Stimulated activated naive CD8-positive, alpha-beta T cell treated with anti-CD3 and anti-CD28 coated beads, Interleukin-15, Interleukin-2, amounts not matched to agents 100 U/mL and 50 U/mL, for 24 hours (primary cell): Measurements from ENCODE around the gene KRTAP10-6.
"Not testable (repeated sequence)": the region's sequence is repeated elsewhere in the genome, so short reads cannot be mapped to it uniquely, and the experiment has no call there.

Source experiments
- ATAC-seq: fragments of 150-1000 bp; cut with Tn5 transposase; one replicate; pipeline ENCODE4 v1.10.0; 2021
- DNase-seq: peaks from one replicate; pipeline ENCODE4 v3.0.0; 2021

The KRTAP10-6 gene, protein sequence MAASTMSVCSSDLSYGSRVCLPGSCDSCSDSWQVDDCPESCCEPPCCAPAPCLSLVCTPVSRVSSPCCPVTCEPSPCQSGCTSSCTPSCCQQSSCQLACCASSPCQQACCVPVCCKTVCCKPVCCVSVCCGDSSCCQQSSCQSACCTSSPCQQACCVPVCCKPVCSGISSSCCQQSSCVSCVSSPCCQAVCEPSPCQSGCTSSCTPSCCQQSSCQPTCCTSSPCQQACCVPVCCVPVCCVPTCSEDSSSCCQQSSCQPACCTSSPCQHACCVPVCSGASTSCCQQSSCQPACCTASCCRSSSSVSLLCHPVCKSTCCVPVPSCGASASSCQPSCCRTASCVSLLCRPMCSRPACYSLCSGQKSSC

DNA sequence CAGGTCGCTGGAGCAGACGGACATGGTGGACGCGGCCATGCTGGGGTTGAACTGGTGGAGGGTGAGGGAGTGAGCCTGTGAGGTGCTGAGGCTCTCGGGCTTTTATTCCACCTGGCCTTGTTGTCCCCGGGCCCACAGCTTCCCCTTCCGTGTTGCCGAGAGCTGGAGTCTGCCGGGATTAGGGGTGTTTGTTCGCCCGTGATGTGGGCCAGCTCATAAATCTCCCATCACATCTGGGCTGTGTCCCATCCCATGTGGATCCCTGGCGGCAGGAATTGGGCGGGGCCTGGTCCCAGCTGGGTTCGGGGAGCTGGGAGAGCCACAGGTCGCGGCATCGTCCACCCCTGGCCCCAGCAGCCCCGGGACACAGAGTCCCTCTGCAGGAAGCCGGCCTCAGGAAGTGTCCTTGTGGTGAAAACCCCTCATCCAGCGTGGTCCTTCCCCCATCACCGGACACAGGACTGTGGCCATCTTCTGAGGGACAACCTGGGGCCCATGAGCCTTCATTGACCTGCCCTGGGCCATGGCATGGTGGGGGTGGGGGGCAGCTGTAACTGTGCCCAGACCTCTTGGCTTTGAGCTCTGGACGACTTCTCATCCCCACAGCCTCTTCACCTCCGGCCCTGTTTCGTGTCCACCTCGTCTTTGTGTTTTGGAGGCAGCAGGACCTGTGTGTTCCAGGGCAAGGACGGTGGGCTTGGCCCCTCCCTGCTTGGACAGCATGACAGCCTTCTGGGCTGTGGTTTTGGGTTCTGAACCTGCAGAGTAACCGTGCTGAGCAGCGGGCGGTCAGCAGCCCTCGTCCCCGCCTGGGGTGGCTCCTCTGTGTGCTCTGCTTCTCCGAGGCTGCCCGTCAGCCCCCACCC is at the start of gene KRTAP10-6:
KRTAP10-6 (minus strand) TSS at position 60 of the 866 bp plus-strand sequence; CDS start at position 39, 21 bp downstream.
- ATAC-seq = no peak
- no peak for DNase-seq

DNA sequence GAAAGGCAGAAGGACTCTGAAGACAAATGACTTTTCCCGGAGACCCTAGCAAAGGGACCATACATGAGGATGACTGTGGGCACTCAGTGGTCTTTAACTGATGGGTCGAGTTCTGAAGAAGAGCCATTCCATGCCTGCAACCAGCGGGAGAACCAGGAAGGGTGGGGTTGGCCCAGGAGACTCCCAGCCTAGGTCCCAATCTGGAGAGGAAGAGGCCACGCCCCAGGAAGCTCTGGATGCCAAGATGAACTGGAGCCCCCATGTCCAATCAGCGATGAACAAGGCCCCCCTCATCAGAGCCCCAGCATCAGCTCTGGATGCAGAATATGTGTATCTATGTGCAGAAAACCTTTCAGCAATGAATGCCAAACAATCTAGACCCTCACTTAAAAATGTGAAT is 48.5 kb upstream of the KRTAP10-6 start:
- ATAC-seq = no peak
- no peak for DNase-seq

DNA sequence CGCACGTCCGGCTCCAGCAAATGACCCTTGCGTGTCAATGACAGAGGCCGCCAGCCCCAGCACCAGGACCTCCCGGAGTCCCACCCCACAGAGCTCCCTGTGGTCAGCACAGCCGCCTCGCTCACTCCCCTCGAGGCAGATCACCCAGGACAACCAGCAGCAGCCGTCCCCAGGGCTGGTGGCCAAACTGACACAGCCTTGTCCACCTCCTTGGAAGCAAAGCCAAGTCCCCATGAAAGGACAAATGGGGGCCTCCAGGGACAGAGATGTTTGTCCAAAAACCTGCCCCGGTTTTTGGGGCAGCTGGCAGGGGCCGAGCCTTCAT is 47.0 kb upstream of the KRTAP10-6 start:
- DNase-seq = no peak
- ATAC-seq = no peak

DNA sequence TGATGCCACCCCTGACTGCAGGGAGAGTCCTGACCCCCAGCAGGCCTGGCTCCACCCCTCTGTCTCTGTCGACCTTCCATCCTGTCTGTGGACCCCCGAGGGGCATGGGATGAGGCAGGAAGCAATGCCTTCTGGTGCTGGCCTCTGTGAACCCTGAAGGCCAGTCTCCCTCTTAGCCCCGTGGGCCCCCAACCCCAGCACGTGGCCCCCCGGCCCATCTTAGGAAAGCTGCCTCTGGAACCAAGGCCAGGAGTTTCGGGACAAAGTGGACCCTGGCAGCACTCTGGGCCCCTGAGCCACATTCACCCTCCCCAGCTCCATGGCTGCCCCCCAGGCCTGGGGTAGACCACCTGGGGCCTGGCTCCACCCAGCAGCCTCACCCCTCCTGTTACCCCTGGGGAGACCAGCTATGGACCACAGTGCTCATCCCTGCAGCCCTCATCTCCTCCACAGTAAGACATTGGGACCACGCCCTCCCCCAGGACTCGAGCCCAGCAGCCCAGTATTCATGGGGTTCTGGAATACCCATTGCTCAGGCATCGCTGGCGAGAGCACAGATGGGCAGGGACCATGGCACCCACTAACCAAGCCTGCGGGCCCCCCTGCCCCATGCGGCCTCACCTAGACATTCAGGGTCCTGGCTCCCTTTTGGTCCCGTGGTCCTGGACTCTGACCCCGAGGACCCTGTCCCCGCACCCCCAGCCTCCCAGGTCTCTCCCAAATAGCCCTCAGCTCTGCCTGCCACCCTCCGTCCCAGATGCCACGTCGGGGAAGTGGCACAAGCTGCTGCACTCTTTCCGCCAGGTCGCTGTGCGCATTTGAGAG is 46.4 kb upstream of the KRTAP10-6 start:
- ATAC-seq, DNase-seq: not testable (repeated sequence)

DNA sequence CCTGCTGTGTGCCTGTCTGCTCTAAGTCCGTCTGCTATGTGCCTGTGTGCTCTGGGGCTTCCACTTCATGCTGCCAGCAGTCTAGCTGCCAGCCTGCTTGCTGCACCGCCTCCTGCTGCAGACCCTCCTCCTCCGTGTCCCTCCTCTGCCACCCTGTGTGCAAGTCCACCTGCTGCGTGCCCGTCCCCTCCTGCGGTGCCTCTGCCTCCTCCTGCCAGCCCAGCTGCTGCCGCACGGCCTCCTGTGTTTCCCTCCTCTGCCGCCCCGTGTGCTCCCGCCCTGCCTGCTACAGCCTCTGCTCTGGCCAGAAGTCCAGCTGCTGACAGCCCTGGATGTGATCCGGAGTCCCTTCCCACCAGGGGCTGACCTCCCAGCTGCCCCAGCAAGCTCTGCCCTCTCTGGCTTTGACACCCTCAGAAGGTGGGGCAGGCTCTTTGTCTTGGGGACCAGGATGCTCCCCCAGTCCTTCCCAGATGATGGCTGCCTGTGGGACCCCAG is 45.6 kb upstream of the KRTAP10-6 start:
- not testable (repeated sequence) for DNase-seq, ATAC-seq

DNA sequence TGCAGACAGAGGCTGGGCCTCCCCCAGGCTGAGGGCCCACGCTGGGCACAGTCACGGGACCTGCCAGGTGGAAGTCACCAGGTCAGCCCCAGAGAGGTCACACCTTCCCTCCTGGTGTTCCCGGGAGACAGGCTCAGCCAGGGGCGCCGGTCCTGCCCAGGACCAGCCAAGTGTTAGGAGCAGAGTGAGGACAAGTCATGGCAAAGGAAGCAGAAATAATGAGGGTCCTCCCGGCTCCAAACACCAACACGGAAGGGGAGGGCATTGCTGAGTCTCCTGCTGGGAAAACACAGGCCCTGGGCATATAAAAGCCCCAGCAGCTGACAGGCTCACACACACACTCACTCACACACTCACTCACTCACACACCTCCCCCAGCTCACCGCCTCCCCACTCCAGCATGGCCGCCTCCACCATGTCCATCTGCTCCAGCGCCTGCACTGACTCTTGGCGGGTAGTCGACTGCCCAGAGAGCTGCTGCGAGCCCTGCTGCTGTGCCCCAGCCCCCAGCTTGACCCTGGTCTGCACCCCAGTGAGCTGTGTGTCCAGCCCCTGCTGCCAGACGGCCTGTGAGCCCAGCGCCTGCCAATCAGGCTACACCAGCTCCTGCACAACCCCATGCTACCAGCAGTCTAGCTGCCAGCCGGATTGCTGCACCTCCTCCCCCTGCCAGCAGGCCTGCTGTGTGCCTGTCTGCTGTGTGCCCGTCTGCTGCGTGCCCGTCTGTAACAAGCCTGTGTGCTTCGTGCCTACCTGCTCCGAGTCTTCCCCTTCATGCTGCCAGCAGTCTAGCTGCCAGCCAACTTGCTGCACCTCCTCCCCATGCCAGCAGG is 44.9 kb upstream of the KRTAP10-6 start, which contains the start of gene KRTAP10-10:
KRTAP10-10 (plus strand) TSS at position 339 of the 833 bp plus-strand sequence; CDS start at position 401, 62 bp downstream.
- ATAC-seq (no peak), DNase-seq (no peak)

DNA sequence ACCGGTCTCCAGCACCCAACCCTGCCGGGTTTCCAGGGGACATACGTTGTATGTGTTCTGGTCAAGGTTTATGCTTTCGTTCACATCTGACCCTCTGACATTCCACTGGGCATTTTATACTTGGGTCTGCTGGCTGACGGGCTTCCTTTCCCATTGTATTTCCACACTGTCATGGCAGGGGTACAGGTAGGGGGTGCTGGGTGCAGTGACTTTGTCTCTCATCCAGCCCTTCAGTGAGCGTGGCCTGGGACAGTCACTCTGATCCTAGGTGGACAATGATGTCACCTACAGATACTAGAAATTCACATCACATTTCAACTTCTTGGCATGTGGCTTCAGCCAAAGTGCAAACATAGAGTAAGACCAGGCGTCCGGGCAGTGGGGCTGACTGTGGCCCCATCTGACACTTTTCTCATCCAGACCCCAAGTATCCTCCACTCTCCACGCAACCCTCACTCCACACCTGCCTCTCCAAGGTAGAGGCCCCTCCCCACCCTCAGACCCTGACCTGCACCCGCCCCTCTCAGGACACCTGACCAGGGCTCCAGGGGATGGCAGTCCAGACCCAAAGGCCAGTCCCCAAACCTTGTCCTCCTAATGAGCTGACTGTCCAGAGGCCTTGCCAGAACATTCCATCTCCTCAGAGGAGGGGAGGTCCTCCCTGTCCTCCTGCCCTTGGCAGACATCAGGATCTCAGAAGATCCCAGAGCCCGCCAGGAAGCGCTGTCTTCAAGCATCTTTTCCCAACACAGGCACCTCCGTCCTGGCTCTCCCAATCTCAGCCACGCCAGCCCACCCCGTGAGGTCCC is 44.1 kb upstream of the KRTAP10-6 start:
- DNase-seq = no peak
- ATAC-seq = no peak

DNA sequence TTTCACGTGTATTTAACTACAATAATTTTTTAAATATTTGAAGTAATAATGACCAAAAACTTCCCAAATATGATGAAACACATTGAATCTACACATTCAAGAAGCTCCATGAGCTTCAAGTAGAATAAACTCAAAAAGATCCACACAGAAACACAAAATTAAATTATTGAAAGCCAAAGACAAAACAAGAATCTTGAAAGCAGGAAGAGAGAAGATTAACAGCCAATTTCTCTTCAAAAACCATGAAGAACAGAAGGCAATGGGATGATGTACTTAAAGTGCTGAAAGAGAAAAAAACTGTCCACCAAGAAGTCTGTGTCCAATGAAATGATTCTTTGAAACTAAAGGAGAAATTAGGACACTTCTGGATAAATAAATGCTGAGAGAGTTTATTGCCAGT is 39.8 kb upstream of the KRTAP10-6 start:
- DNase-seq = no peak
- ATAC-seq = no peak

DNA sequence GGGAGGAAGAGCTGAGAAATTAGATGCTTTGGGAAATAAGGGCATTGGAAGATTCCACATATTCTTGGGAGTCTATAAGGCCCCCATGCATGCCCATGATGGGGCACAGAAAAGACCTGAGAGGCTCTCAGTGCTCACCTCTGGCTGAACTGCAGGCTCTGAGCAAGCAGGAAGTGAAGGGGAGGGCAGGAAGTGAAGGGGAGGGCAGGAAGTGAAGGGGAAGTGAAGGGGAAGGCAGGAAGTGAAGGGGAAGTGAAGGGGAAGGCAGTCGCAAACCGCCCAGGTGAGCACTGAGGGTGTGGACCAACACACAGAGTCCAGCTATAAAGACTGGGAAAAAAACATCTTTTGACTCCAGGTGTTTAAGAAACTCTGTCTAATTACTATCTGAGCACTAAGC is 38.1 kb upstream of the KRTAP10-6 start:
- DNase-seq (no peak), ATAC-seq (no peak)

DNA sequence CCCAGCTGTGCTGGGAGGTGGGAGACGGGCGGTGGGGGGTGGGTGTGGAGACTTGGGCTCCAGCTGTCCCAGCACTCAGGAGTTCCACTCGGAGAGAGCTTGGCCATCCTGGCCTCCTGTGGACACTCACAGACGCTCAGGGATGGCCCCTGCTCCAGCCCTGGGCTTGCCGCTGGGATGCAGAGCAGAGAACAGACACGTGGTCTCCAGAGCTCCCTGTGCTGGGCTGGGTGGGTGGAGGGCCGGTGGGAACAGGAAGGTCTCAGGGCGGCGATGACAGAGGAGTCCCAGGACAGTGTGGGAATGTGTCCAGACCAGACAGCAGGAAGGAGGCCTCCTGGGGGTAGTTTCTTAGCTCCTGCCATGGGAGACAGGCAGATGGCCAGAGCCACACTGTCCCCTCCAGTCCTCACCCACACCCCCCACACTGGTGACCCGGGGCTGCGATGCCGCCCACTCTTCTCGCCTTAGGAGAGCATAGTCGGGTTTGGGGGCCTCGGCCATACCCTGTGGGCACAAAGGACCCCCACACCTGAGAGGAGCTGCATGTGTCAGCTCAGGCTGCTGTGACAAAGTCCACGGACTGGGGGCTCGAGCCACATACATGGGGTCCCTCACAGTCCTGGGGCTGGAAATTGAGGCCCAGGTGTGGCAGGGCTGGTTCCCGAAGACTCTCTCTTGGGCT is 36.5 kb upstream of the KRTAP10-6 start:
- ATAC-seq (peak; percentile 36), DNase-seq (no peak)

DNA sequence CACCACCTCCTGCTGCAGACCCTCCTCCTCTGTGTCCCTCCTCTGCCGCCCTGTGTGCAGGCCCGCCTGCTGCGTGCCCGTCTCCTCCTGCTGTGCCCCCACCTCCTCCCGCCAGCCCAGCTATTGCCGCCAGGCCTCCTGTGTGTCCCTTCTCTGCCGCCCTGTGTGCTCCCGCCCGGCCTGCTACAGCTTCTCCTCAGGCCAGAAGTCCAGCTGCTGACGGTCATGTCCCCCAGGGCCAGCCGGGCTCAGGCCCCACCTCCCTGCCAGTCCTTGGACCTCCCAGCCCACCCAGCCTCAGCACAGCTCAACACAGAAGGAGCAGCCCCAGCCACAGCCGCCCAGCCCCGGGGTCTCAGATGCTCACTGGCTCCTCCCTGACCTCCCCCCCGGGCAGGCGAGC is 35.5 kb upstream of the KRTAP10-6 start:
- not testable (repeated sequence) for DNase-seq, ATAC-seq

DNA sequence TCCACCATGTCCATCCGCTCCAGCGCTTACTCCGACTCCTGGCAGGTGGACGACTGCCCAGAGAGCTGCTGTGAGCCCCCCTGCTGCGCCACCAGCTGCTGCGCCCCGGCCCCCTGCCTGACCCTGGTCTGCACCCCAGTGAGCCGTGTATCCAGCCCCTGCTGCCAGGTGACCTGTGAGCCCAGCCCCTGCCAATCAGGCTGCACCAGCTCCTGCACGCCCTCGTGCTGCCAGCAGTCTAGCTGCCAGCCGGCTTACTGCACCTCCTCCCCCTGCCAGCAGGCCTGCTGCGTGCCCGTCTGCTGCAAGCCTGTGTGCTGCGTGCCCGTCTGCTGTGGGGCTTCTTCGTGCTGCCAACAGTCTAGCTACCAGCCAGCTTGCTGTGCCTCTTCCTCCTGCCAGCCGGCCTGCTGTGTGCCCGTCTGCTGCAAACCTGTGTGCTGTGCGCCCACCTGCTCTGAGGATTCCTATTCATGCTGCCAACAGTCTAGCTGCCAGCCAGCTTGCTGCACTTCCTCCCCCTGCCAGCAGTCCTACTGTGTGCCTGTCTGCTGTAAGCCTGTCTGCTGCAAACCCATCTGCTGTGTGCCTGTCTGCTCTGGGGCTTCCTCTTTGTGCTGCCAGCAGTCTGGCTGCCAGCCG is 35.0 kb upstream of the KRTAP10-6 start:
- ATAC-seq, DNase-seq: not testable (repeated sequence)

DNA sequence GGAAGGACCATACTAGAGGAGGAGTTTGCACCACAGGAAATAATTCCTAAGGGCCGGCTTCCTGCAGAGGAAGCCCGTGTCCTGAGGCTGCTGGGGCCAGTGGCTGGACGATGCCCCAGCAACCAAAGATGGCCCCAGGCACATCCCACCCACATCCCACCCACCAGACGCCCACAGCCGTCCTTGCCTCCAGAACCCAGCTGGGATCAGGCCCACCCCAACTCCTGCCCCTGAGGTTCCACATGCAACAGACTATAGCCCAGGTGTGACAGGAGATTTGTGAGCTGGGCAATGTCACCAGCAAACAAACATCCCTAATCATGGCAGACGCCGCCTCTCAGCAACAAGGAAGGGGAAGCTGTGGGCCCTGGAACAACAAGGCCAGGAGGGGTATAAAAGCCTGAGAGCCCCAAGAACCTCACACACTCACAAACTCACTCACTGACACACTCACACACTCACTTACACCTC is 34.4 kb upstream of the KRTAP10-6 start, which contains the start of gene KRTAP10-9:
KRTAP10-9 (plus strand) TSS at position 421 of the 471 bp plus-strand sequence. CDS start 79 bp downstream, outside the sequence.
- ATAC-seq (no peak), DNase-seq (no peak)

DNA sequence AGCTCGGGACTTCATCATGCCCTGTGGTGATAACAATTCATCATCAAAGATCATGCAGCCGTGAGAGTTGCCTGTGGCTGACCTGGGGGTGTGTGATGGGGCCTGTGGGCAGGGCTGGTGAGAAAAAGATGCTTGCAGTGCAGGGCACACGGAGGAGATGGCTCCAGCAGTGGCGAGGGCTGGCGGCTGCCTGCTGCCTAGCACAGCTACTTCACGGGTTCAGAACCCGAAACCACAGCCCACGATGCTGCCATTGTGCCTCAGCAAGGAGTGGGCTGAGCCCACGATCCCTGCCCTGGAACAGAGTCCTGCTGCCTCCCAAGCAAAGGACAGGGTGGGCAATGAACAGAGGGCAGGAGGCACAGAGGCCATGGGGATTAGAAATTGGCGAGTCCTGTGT is 34.0 kb upstream of the KRTAP10-6 start:
- no peak for ATAC-seq
- no peak for DNase-seq

DNA sequence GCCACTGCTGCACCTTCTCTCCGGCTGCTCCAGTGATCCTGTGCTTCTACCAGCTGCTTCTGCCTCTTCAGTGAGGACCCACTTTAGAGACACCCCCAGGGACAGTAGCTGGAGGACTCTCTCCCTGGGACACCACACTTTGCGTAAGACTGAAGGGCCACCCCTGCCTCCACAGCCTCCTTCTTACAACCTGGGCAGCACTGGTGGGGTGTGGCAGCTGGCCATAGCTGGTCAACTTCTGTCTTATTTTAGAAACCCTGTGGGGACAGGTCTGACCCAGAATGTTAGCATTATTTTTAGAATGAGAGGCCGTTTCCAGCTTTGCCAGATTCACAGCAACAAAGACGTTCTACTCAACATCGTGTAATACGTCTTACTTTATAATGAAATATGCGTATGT is 33.5 kb upstream of the KRTAP10-6 start:
- no peak for DNase-seq
- ATAC-seq = no peak

DNA sequence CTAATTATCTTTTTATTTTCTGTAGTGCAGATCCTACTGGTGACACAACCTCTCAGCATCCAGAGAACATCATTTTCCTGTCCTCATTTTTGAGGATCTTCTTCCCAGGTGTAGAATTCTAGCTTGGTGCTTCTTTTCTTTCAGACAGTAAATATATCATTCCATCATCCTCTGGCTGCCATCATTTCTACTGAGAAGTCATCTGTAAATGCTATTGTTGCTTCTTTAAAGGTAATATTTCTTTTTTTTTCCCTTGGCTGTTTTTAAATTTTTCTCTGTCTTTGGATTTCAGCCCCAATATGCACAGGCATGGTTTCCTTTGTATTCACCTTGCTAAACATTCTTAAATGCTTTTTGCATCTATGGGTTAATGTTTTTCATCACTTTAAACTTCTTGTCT is 31.3 kb upstream of the KRTAP10-6 start:
- ATAC-seq (no peak), DNase-seq (no peak)

DNA sequence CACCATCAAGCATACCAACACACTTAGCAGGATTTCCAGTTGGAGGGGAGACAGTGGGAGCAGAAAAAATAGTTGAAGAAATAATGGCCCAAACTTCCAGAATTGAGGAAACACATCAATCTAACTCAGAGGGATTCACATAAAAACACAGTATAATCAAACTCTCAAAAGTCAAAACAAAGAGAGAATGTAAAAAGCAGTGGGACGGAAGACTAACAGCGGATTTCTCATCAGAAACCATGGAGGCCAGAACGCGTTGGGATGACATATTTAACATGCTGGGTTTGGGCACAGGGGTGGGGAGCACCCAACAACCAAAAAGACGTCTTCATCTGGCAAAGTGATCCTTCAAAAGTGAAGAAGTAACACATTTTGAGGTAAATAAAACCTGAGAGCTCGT is 27.6 kb upstream of the KRTAP10-6 start:
- DNase-seq (no peak), ATAC-seq (no peak)

DNA sequence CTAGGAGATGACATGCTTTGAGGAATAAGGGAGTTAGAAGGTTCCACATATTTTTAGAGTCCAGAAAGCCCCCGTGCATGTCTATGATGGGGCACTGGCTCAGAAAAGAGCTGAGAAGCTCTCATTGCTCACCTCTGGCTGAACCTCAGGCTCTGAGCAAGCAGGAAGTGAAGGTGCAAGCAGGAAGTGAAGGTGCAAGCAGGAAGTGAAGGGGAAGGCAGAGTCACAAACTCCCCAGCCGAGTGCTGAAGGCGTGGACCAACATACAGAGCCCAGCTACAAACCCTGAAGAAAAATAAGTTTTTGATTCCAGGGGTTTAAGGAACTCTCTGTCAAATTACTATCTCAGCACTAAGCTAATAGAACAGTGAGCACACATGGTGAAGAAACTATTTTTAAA is 26.6 kb upstream of the KRTAP10-6 start:
- DNase-seq (peak; percentile 49), ATAC-seq (peak; percentile 88)

DNA sequence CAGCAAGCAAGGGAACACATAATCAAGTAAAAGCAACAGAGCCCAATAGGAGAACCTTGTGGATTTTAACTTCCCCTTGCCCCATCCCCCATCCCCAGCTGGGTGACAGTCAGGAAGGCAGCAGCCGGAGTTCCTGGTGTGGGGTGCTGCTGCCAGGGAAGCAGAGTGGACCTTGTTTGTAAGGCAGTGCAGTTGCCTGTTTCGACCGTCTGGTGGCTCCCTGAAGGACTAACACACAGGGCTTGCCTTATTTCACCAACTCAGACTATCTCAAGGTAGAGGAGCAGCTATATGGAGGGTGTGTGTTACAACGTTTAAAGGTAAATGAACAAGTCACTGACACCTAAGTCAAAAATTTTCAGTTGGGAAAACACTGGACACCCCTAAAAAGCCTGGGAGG is 26.2 kb upstream of the KRTAP10-6 start:
- ATAC-seq (no peak), DNase-seq (no peak)
